Measurements from ENCODE around the gene ZSWIM9.

DNA sequence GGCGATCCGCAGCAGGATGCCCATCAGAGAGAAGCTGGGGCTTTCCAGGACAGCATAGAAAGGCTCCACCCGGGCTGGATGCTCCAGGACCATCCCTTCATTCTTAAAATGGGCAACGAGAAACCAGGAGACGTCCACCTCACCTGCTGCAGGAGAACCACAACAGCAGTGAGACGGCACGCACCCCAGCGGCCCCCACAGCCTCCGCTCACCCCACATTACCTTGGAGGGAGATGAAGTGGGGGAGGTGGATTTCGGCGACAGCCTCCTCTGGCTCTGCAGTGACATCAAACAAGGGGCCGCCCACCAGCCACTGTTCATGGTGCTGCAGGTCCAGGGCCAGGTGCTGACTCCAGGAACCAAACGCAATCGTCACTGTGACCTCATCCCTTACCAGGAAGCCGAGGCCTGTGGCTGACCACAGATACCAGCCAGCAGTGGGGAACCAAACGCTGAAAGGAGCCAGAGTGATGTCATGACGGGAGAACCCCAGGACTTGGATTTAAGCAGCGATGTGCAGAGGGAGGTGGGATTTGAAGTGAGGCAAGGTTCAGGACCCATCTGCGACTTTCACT, 60.2 kb downstream of the ZSWIM9 start:
- TF ChIP-seq POLR2A (IDR thresholded peaks at IDR 0.05) (no peak), CTCF (IDR thresholded peaks at IDR 0.05) (no peak)
